Psoas muscle (tissue), 8 donors: ENCODE results near the gene FLNB. TPM values are rescaled to one million over a fixed set of nuclear protein-coding genes. Genes with fewer than 3 reads are reported as not detected.

ENCODE experiments used
- ATAC-seq, 4 donors: fragments of 200-7000 bp; cut with Tn5 transposase; one replicate each; pipeline ENCODE4 v1.9.1; 2020; ENCODE audit warnings: moderate library complexity in 3 of 4, mild to moderate bottlenecking in 2 of 4
- DNase-seq, 2 donors: peaks; one replicate each; pipeline ENCODE4 v3.0.0-alpha.2; 2020
- H3K27ac ChIP-seq: fragments of 200-600 bp; one replicate; pipeline ENCODE4 v1.8.0; 2022
- H3K27me3 ChIP-seq, 3 donors: fragments of 200-600 bp in 1 of 3; one replicate each; pipeline versions ENCODE4 v1.6.1 to v1.8.0; 2013 to 2022; ENCODE audit warnings: low read length in 2 of 3, mild to moderate bottlenecking in 2 of 3, moderate library complexity in 1 of 3; ENCODE audit not compliant: insufficient read depth in 3 of 3
- H3K36me3 ChIP-seq, 2 donors: fragments of 200-600 bp in 1 of 2; one replicate each; pipeline versions ENCODE4 v1.6.1 to v1.8.0; 2013 to 2022; ENCODE audit warnings: low read depth in 1 of 2, mild to moderate bottlenecking in 1 of 2, moderate library complexity in 1 of 2; ENCODE audit not compliant: insufficient read depth in 1 of 2
- H3K4me1 ChIP-seq: fragments of 200-600 bp; one replicate; pipeline ENCODE4 v1.8.0; 2022
- H3K4me3 ChIP-seq: fragments of 200-600 bp; one replicate; pipeline ENCODE4 v1.8.0; 2022; ENCODE audit warnings: mild to moderate bottlenecking
- H3K9me3 ChIP-seq: fragments of 200-600 bp; one replicate; pipeline ENCODE4 v1.8.0; 2022
- CTCF ChIP-seq: fragments of 200-600 bp; IDR thresholded peaks from one replicate; pipeline ENCODE4 v1.8.0; 2022; ENCODE audit warnings: antibody characterized with exemption
- WGBS, 3 donors: extraction: QIAGEN DNeasy Blood & Tissue Kit; methylation state at CpG; one replicate each; pipeline versions ENCODE4 v1.1.6 to v1.1.7; 2013; 5-methylcytosine and 5-hydroxymethylcytosine counted together
- intact Hi-C, 2 donors: fragments of 100-400 bp; cut with DNase I; formaldehyde crosslinking; loops; one replicate each; pipeline versions ENCODE4 v1.11.0 to v1.14.2; 2022
- polyA plus RNA-seq, 3 donors: library from polyadenylated mRNA; stranded (reverse); fragments of 200-250 nt; gene quantifications; one replicate each; pipeline ENCODE4 v1.2.3, GENCODE V29; 2013
- total RNA-seq, 4 donors: library from RNA; stranded (reverse); fragmentation: NEBNext Ultra II Directional in 2 of 4; extraction: Animal tissue kit (Norgen Biotek cat#: 25700) in 2 of 4; gene quantifications; one replicate each; pipeline versions ENCODE4 v1.2.1 to v1.2.4, GENCODE V29; 2021 to 2023
- donor health status: healthy with polysubstance abuse.
- donor health status: DM: no; HTN: no; CAD: no; lungs with moderate emphysema.
- donor health status: Bipolar disorder and iron deficiency.
- donor health status: healthy.
- donor health status: DM: yes; HTN: yes; CAD: no.
- donor health status: DM: no; HTN: no; CAD: no.
- donor health status: DM: no; HTN: no; CAD: no.
- donor health status: DM: yes; HTN: yes; CAD: no.

Gene FLNB
- total and polyA plus RNA-seq, 7 donors = 6.4 to 17.9 (median 14.7) TPM

GRCh38 chr3:58134468-58134867 lies 126.2 kb downstream of the FLNB start:
- no peak overlapping the region for H3K4me3 ChIP-seq
- no peaks in the 10 kb centered on the region for H3K27me3 ChIP-seq
- ATAC-seq (no peak), DNase-seq (no peak)
- no peaks in the 10 kb centered on the region for H3K9me3 ChIP-seq
- H3K27ac ChIP-seq = no peak overlapping the region
- 86 to 89% (median 88%) methylated on average over 5 of the region's 5 CpGs for WGBS, 3 donors
- peaks cover 0 to 22% of the 10 kb centered on the region in 2 donors for H3K36me3 ChIP-seq
- H3K4me1 ChIP-seq = no peaks in the 10 kb centered on the region
- no peak for TF ChIP-seq CTCF
- intact Hi-C loops = no loop called here

GRCh38 chr3:58135712-58136543 lies 127.7 kb downstream of the FLNB start:
- no peak for TF ChIP-seq CTCF
- Histone ChIP-seq H3K36me3 (peaks cover 0 to 26% of the 10 kb centered on the region in 2 donors), H3K9me3 (no peaks in the 10 kb centered on the region), H3K27ac (no peak overlapping the region), H3K27me3 (no peaks in the 10 kb centered on the region), H3K4me1 (no peaks in the 10 kb centered on the region), H3K4me3 (no peak overlapping the region)
- intact Hi-C loops = no loop called here
- WGBS, 3 donors = 93 to 94% (median 93%) methylated on average over 14 of the region's 14 CpGs
- ATAC-seq (no peak), DNase-seq (no peak)

- Histone ChIP-seq H3K9me3 (no peaks in the 10 kb centered on the region), H3K36me3 (peaks cover 0 to 27% of the 10 kb centered on the region in 2 donors), H3K4me1 (no peaks in the 10 kb centered on the region), H3K4me3 (no peak overlapping the region), H3K27ac (no peak overlapping the region), H3K27me3 (no peaks in the 10 kb centered on the region)
- intact Hi-C loops = no loop called here
- WGBS, 3 donors = 66 to 81% (median 71%) methylated on average over 4 of the region's 4 CpGs
- no peak for DNase-seq
- ATAC-seq = no peak
- no peak for TF ChIP-seq CTCF
Observed at GRCh38 chr3:58137306-58137705, 129.1 kb downstream of the FLNB start.

GRCh38 chr3:58141766-58142345 lies 133.6 kb downstream of the FLNB start:
- DNase-seq (no peak), ATAC-seq (no peak)
- intact Hi-C loops = no loop called here
- Histone ChIP-seq H3K27me3 (no peaks in the 10 kb centered on the region), H3K4me3 (no peak overlapping the region), H3K4me1 (no peaks in the 10 kb centered on the region), H3K27ac (no peak overlapping the region), H3K9me3 (no peaks in the 10 kb centered on the region), H3K36me3 (peaks cover 0 to 33% of the 10 kb centered on the region in 2 donors)
- TF ChIP-seq CTCF = no peak
- WGBS, 3 donors = 60 to 78% (median 64%) methylated on average over 12 of the region's 12 CpGs
